Stimulated activated CD4-positive, alpha-beta T cell treated with anti-CD3 and anti-CD28 coated beads, TNF-alpha, amount 100 ng/mL, for 1 hour (primary cell): ENCODE results near the gene ZMYND8.
"Not testable (repeated sequence)": the region's sequence is repeated elsewhere in the genome, so short reads cannot be mapped to it uniquely, and the experiment has no call there.

ENCODE experiments used
- DNase-seq, 3 donors: peaks; one replicate each; pipeline ENCODE4 v3.0.0-alpha.2; 2020; ENCODE audit warnings: low read depth in 3 of 3, low spot score in 1 of 3

ZMYND8 gene

GRCh38 chr20:47178277-47178676 lies 178.2 kb downstream of the ZMYND8 start:
- no peak for DNase-seq

DNA sequence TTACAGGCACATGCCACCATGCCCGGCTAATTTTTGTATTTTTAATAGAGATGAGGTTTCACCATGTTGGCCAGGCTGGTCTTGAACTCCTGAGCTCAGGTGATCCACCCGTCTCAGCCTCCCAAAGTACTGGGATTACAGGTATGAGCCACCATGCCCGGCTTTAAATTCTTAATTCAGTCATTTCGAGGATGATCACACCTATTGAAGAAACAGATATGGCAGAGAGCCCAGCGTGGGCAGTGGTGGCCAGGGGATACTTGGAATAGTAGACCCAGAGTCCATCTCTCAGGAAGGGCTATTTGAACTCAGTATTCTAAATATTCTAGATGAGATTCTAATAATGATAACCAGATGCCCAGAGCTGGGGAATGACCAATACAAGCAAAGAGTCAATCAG lies 180.3 kb downstream of the ZMYND8 start:
- not testable (repeated sequence) for DNase-seq

DNA sequence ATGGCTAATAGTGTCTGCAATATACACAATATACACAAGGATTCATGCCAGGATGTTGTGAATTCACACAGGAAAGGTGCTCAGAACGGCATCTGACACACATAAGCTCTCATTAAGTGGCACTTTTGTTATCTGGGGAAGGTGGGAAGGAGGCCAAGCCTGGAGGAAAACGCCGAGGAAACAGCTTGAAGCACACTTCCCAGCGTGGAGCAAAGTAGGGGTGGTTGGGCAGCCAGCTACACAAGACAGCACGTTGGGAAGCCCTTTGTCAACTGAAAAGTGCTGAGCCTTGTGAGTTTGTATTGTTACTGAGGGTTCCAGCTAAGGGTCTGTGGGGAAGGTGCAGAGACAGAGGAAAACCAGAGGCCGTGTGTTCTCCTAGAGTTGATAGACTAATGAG lies 181.0 kb downstream of the ZMYND8 start:
- DNase-seq: no peak

DNA sequence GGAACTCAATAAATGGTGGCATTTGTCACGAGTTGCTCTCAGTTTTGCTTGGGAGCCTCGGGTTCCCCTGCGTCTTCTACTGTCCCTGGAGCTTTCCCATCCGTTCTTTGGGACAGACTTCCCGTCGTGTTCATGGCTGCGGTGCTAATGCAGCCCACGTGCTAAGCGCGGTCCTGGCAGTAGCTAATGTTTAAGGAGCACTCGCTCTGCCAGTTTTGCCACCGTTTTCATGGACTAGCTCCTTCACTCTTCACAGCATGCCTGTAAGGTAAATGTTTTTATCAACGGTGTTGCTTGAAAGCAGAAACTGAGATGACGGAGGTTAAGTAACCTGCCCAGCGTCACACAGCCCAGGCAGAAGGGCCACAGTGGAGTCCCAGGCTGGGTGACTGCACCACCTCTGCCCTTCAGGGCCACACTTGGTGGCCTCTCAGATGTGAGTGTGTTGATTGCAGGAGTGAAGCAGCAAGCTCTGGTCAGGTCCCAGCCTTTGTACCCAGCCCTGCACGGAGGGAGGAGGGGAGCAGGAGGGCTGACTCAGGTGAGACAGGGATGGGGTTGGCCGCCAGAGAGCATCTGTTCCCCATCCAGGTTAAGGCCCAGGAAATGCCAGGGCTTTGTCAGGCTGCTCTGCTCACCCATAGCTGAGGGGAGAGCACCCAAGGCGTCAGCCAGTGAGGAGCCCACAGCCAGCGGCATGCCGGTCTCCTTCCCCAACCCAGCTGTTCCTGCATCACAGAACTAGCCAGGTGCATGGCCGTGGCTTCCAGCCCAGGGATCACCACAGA lies 181.8 kb downstream of the ZMYND8 start:
- no peak for DNase-seq

- no peak for DNase-seq
These were observed 182.8 kb downstream of the ZMYND8 start for GRCh38 chr20:47173596-47174216.

- DNase-seq: no peak
These were observed 183.9 kb downstream of the ZMYND8 start for GRCh38 chr20:47172579-47172978.

DNA sequence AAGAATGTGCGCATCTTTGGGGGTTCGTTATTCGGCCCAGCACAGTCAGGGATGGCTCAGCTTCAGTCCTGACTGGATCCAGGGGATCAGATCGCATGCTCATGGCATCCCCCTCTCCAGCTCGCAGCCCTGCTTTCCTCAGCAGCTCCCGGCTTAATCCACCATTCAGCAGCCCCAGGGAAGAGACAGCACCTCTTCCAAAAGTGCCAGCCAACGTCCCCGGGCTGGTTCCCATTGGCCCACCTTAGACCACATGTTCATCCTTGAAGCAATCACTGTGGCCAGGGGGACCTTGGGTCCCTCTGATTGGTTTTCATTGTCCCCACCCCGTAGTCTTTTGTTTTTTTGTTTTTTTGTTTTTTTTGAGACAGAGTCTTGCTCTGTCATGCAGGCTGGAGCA lies 188.7 kb downstream of the ZMYND8 start:
- DNase-seq: no peak

- DNase-seq: no peak
These were observed 191.1 kb downstream of the ZMYND8 start for GRCh38 chr20:47165376-47165865.

GRCh38 chr20:47164140-47164539 lies 192.4 kb downstream of the ZMYND8 start:
- DNase-seq: no peak

GRCh38 chr20:47161411-47161810 lies 195.1 kb downstream of the ZMYND8 start:
- DNase-seq: no peak

DNA sequence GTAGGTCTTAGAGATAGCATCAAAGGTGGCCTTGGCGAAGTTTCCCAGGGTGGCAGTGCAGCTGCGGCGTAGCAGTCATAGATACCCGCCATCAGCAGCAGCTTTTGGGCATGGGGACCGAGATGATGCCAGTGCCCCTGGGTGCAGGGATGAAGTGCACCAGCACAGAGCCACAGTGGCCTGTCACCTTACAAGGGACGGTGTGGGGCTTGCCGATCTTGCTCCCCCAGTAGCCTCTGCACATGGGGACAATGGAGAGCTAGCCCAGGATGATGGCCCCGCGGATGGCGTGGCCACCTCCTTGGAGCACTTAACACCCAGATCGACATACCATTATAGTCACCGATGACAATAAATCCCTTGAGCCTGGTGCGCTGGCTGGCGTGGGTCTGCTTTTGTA lies 195.5 kb downstream of the ZMYND8 start:
- DNase-seq: no peak

DNA sequence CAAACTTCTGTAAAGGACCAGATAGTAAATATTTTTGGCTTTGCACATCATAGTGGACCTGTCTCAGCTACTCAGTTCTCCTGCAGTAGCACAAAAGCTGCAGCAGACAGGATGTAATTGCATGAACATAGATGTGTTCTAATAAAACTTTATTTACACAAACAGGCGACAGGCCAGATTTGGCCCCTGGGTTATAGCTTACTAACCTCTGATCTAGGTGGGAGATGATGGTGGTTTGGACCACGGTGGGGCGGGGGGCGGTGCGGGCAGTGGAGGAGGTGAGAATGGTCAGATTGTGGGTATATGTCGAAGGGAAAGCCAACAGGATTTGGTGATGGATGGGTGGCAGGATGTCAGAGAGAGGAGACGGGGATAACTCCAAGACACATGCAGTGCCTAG lies 196.3 kb downstream of the ZMYND8 start:
- no peak for DNase-seq
